ENCODE results near the gene DAP.
"Not testable (repeated sequence)": the region's sequence is repeated elsewhere in the genome, so short reads cannot be mapped to it uniquely, and the experiment has no call there.

The DAP gene

DNA sequence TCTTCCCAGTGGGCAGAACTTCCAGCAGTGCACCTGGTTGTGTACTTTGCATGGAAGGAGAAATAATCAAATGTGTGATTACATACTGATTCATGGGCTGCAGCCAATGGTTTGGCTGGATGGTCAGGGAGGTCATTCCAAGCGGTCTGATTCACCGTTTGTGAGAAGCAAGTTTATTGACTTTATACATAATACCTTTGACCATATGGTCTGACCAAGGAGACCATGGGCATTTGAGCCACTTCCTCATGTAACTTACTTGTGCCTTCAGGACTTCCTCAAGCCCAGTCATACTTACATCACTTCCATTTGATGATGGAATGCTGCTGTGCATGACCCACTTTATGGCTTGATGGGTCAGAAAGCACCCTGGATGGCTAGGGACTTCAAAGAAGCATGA lies 41.1 kb downstream of the DAP start:
- peaks cover 40% of the 10 kb centered on the region for H3K36me3 ChIP-seq (ENCODE audit: insufficient read depth, insufficient read length, low read length)
- no peak overlapping the region for H3K9ac ChIP-seq (ENCODE audit: insufficient read length, low read depth)
- H3K4me3 ChIP-seq (ENCODE audit: insufficient read length, low read depth): no peak overlapping the region
- H3K9me3 ChIP-seq (ENCODE audit: insufficient read depth, low read length): no peaks in the 10 kb centered on the region; the same call in 1 of the 2 replicates
- DNase-seq (ENCODE audit: low read depth, low spot score): no peak
- no peaks in the 10 kb centered on the region for H3K27me3 ChIP-seq (ENCODE audit: insufficient read depth, insufficient read length)
- TF ChIP-seq YY1 (IDR thresholded peaks at IDR 0.05; ENCODE audit: insufficient read depth, insufficient read length) (no peak), SUZ12 (IDR thresholded peaks at IDR 0.05; ENCODE audit: extremely low read depth, insufficient read depth, insufficient read length) (no peak), ZNF274 (IDR thresholded peaks at IDR 0.05; ENCODE audit: low read depth, low read length) (no peak)
- H3K4me1 ChIP-seq (ENCODE audit: insufficient read depth, insufficient read length): no peaks in the 10 kb centered on the region

DNA sequence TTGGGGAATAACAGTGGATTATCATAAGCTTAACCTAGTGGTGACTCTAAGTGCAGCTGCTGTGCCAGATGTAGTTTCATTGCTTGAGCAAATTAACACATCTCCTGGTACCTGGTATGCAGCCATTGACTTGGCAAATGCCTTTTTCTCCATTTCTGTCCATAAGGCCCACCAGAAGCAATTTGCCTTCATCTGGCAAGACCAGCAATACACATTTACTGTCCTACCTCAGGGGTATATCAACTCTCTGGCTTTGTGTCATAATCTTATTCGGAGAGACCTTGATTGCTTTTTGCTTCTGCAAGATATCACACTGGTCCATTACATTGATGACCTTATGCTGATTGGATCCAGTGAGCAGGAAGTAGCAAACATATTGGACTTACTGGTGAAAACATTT lies 42.4 kb downstream of the DAP start:
- H3K27me3 ChIP-seq (ENCODE audit: insufficient read depth, insufficient read length); H3K4me1 ChIP-seq (ENCODE audit: insufficient read depth, insufficient read length); H3K4me3 ChIP-seq (ENCODE audit: insufficient read length, low read depth); H3K9me3 ChIP-seq (ENCODE audit: insufficient read depth, low read length); DNase-seq (ENCODE audit: low read depth, low spot score); H3K9ac ChIP-seq (ENCODE audit: insufficient read length, low read depth): not testable (repeated sequence)
- H3K36me3 ChIP-seq (ENCODE audit: insufficient read depth, insufficient read length, low read length): peaks cover 42% of the 10 kb centered on the region

DNA sequence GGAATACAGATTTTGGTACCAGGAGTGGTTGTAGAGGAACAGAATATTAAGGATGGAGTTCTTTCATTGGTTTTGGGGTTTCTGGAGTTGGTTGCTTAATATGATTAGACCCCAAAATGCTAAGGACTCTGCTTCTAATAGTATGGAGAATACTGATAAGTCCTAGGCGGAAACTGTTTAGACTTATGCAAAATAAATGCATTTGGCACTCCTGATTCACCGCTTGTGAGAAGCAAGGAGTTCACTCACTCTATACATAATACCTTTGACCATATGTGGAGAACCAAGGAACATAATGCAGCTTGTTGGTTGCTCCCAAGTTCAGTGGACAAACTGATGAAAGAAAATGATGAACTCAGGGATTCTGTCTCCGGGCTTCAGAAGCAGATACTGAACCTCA lies 44.2 kb downstream of the DAP start:
- H3K4me1 ChIP-seq (ENCODE audit: insufficient read depth, insufficient read length); H3K4me3 ChIP-seq (ENCODE audit: insufficient read length, low read depth); DNase-seq (ENCODE audit: low read depth, low spot score); H3K9me3 ChIP-seq (ENCODE audit: insufficient read depth, low read length); H3K9ac ChIP-seq (ENCODE audit: insufficient read length, low read depth); H3K27me3 ChIP-seq (ENCODE audit: insufficient read depth, insufficient read length): not testable (repeated sequence)
- peaks cover 47% of the 10 kb centered on the region for H3K36me3 ChIP-seq (ENCODE audit: insufficient read depth, insufficient read length, low read length)

DNA sequence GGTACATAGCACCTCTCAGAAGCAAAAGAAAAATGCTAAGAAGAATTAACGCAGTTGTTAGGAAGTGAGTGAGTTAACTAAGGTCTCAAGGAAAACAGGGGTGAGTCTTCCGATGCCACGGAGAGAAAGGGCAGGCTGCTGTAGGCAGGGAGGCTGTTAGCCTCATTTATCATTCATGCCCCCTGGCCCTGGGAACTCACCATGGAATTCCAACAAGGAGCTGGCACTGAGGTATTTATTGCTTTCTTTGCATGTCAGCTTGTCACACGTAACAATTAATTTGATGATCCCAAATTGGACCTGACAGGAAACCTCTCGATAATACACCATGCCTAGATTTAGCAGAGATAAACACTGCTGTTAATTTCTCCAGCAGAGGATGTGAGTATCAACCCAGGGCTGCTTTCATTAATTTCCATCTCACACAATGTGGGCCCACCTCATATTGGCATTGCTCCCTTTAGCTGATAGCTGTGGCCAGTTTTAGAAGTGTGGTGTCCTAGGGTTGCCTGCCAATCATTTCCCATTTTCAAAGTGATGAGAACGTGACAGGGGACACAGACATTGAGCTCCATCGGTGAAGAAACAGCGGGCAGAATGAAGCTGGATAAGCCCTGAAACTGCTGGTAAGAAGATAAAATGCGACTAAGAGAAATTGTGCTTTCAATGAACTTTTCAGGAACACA lies 45.3 kb downstream of the DAP start:
- peaks cover 43% of the 10 kb centered on the region for H3K36me3 ChIP-seq (ENCODE audit: insufficient read depth, insufficient read length, low read length)

DNA sequence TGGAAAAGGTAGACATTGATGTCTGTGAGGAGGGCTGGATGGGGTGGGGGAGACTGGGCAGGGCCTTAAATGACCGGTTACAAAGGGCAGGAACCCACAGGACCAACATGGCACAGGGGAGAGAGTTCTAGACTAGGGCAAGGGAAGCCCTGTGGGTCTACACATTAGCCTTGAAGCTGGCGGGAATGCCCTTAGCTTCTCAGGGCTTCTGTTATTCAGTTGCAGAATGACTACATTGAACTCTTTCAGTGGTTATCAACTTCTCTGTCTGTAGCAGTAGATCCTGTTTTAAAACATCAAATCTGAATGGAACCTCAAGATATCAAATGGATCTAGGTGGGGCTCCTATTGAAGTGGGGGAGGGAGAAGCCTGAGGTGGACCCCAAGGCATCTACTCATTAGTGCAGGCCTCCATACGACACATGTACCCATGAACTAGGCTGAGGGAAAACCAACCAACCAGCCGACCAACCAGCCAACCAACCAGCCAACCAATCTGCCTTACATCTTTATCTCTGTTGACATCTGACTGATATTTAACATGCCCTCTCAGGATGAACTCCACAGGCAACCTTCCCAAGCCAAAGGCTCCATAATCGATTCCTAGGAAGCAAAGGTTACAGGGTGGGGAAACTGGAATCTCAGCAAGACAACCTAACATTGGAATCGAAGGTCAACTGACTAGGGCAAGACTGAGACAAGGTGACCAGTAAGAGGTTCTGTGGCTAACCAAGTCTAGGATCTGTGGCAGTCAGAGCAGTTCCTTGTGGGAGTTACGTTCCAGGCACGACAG lies 48.3 kb downstream of the DAP start:
- DNase-seq (ENCODE audit: low read depth, low spot score): no peak
- Histone ChIP-seq H3K36me3 (ENCODE audit: insufficient read depth, insufficient read length, low read length) (peaks cover 53% of the 10 kb centered on the region), H3K9ac (ENCODE audit: insufficient read length, low read depth) (no peak overlapping the region), H3K27me3 (ENCODE audit: insufficient read depth, insufficient read length) (no peaks in the 10 kb centered on the region), H3K9me3 (ENCODE audit: insufficient read depth, low read length) (no peaks in the 10 kb centered on the region; the same call in 1 of the 2 replicates), H3K4me1 (ENCODE audit: insufficient read depth, insufficient read length) (peaks cover 6% of the 10 kb centered on the region), H3K4me3 (ENCODE audit: insufficient read length, low read depth) (no peak overlapping the region)
- TF ChIP-seq ZNF274 (IDR thresholded peaks at IDR 0.05; ENCODE audit: low read depth, low read length): no peak
- TF ChIP-seq YY1 (IDR thresholded peaks at IDR 0.05; ENCODE audit: insufficient read depth, insufficient read length): no peak
- no peak for TF ChIP-seq SUZ12 (IDR thresholded peaks at IDR 0.05; ENCODE audit: extremely low read depth, insufficient read depth, insufficient read length)

More for the DNA sequence above, 45.3 kb downstream of the DAP start:
- no peaks in the 10 kb centered on the region for H3K4me1 ChIP-seq (ENCODE audit: insufficient read depth, insufficient read length)
- no peak for TF ChIP-seq SUZ12 (IDR thresholded peaks at IDR 0.05; ENCODE audit: extremely low read depth, insufficient read depth, insufficient read length)
- TF ChIP-seq ZNF274 (IDR thresholded peaks at IDR 0.05; ENCODE audit: low read depth, low read length): no peak
- TF ChIP-seq YY1 (IDR thresholded peaks at IDR 0.05; ENCODE audit: insufficient read depth, insufficient read length): no peak
- H3K27me3 ChIP-seq (ENCODE audit: insufficient read depth, insufficient read length): no peaks in the 10 kb centered on the region
- DNase-seq (ENCODE audit: low read depth, low spot score): no peak
- H3K4me3 ChIP-seq (ENCODE audit: insufficient read length, low read depth): no peak overlapping the region
- no peaks in the 10 kb centered on the region; the same call in 1 of the 2 replicates for H3K9me3 ChIP-seq (ENCODE audit: insufficient read depth, low read length)
- no peak overlapping the region for H3K9ac ChIP-seq (ENCODE audit: insufficient read length, low read depth)

DNA sequence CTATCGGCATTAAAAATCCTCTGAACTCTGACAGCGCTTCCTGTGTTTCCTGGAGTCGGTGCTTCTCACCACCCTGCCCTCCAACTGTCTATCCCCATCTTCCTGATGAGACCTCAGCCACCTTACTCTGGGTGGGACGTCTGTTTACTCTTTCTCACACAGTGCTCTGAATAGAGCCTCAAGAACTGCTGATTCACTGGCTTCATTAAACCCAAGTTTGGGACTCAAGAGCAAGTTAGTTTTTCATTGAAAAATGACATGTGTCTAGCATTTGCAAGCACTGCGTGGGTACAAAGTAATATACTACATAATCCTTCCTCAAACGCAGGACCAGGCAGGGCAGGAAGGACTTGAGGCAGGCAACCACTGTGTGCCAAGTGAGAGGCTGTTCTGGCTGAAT lies 49.5 kb downstream of the DAP start:
- Histone ChIP-seq H3K4me1 (ENCODE audit: insufficient read depth, insufficient read length) (peaks cover 6% of the 10 kb centered on the region), H3K4me3 (ENCODE audit: insufficient read length, low read depth) (no peak overlapping the region), H3K27me3 (ENCODE audit: insufficient read depth, insufficient read length) (no peaks in the 10 kb centered on the region), H3K36me3 (ENCODE audit: insufficient read depth, insufficient read length, low read length) (peaks cover 57% of the 10 kb centered on the region), H3K9ac (ENCODE audit: insufficient read length, low read depth) (no peak overlapping the region), H3K9me3 (ENCODE audit: insufficient read depth, low read length) (no peaks in the 10 kb centered on the region)
- TF ChIP-seq ZNF274 (IDR thresholded peaks at IDR 0.05; ENCODE audit: low read depth, low read length): no peak
- TF ChIP-seq YY1 (IDR thresholded peaks at IDR 0.05; ENCODE audit: insufficient read depth, insufficient read length): no peak
- no peak for TF ChIP-seq SUZ12 (IDR thresholded peaks at IDR 0.05; ENCODE audit: extremely low read depth, insufficient read depth, insufficient read length)
- no peak for DNase-seq (ENCODE audit: low read depth, low spot score)

DNA sequence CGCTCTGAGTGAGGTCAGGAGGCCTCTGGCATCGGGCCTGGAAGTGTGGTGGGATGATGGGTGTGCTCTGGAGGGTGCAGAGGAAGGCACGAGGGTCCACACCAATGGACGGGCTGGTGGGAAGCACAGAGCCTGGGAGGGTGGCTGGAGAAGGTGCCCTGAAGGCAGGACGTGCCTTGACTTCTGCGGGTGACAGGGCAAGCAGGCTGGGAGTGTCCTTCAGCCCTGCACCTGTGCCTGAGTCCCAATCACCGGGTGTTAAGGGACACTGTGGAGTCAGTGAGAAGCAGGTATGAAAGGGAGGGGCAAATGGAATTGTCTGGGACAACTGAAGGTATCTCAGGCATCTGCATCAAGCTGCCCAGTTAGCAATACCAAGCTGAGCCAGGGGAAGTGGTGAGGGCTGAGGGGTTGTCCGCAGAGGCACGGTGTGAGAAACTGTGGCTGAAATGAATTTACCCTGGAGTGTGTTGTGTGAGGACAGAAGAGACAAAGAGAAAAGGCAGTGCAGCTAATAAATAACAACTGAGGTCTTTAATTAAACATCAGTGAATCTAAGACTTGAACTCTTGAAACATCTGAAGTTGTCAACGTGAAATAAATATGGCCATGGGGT lies 50.4 kb downstream of the DAP start:
- Histone ChIP-seq H3K4me1 (ENCODE audit: insufficient read depth, insufficient read length) (peaks cover 6% of the 10 kb centered on the region), H3K36me3 (ENCODE audit: insufficient read depth, insufficient read length, low read length) (peaks cover 53% of the 10 kb centered on the region)

More for the DNA sequence above, 50.4 kb downstream of the DAP start:
- no peak overlapping the region for H3K4me3 ChIP-seq (ENCODE audit: insufficient read length, low read depth)
- DNase-seq (ENCODE audit: low read depth, low spot score): no peak
- no peak overlapping the region for H3K9ac ChIP-seq (ENCODE audit: insufficient read length, low read depth)
- no peaks in the 10 kb centered on the region for H3K9me3 ChIP-seq (ENCODE audit: insufficient read depth, low read length)
- TF ChIP-seq ZNF274 (IDR thresholded peaks at IDR 0.05; ENCODE audit: low read depth, low read length) (no peak), YY1 (IDR thresholded peaks at IDR 0.05; ENCODE audit: insufficient read depth, insufficient read length) (no peak), SUZ12 (IDR thresholded peaks at IDR 0.05; ENCODE audit: extremely low read depth, insufficient read depth, insufficient read length) (no peak)
- no peaks in the 10 kb centered on the region for H3K27me3 ChIP-seq (ENCODE audit: insufficient read depth, insufficient read length)

All from NT2/D1 (cell line).